ENCODE data around the gene EDA. TPM values are rescaled to one million over a fixed set of nuclear protein-coding genes. Genes with fewer than 3 reads are reported as not detected.

EDA gene
- total RNA-seq, 4 donors from 2014 or later = 2.8 to 11.7 (median 7.1) TPM

DNA sequence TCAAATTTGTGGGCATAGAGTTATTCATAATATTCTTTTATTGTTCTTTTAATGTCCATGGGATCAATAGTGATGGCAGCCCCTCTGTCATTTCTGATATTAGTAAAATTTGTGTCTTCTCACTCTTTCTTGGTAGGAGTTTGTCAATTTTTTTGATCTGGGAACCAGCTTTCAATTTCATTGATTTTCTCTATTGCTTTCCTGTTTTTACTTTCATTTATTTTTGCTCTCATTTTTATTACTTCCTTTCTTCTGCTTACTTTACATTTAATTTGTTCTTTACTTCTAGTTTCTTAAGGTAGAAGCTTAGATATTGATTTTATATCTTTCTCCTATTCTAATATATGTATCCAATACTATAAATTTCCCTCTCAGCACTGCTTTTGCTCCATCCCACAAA, 393.1 kb downstream of the EDA start:
- no peak for TF ChIP-seq EP300 (IDR thresholded peaks at IDR 0.05)
- no peak for TF ChIP-seq POLR2A (IDR thresholded peaks at IDR 0.05)
- TF ChIP-seq, protein P1, sequence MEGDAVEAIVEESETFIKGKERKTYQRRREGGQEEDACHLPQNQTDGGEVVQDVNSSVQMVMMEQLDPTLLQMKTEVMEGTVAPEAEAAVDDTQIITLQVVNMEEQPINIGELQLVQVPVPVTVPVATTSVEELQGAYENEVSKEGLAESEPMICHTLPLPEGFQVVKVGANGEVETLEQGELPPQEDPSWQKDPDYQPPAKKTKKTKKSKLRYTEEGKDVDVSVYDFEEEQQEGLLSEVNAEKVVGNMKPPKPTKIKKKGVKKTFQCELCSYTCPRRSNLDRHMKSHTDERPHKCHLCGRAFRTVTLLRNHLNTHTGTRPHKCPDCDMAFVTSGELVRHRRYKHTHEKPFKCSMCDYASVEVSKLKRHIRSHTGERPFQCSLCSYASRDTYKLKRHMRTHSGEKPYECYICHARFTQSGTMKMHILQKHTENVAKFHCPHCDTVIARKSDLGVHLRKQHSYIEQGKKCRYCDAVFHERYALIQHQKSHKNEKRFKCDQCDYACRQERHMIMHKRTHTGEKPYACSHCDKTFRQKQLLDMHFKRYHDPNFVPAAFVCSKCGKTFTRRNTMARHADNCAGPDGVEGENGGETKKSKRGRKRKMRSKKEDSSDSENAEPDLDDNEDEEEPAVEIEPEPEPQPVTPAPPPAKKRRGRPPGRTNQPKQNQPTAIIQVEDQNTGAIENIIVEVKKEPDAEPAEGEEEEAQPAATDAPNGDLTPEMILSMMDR (IDR thresholded peaks at IDR 0.05) = no peak
- H3K27me3 ChIP-seq = no peaks in the 10 kb centered on the region
- H3K36me3 ChIP-seq = no peaks in the 10 kb centered on the region
- H3K4me3 ChIP-seq = no peak overlapping the region
- ATAC-seq = no peak
- peaks cover 0 to 15% (median 0%) of the 10 kb centered on the region in 3 donors for H3K4me1 ChIP-seq
- no peak overlapping the region for H3K27ac ChIP-seq
- H3K9me3 ChIP-seq = no peaks in the 10 kb centered on the region

DNA sequence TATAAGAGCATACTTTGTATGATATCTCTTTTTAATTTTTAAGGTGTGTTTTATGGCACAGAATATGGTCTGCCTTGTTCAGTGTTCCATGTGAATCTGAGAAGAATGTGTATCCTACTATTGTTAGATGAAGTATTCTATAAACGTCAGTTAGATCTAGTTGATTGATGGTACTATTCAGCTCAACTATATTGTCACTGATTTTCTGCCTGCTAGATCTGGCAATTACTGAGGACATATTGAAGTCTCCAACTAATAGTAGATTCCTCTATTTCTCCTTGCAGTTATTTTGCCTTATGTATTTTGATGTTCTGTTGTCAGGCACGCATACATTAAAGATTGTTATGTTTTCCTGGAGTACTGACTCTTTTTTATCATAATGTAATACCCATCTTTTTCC, 394.1 kb downstream of the EDA start:
- Histone ChIP-seq H3K4me3 (no peak overlapping the region), H3K9me3 (no peaks in the 10 kb centered on the region), H3K27ac (no peak overlapping the region), H3K4me1 (peaks cover 0 to 17% (median 0%) of the 10 kb centered on the region in 3 donors), H3K27me3 (no peaks in the 10 kb centered on the region), H3K36me3 (no peaks in the 10 kb centered on the region)
- WGBS, 2 donors (ENCODE audit: low coverage in 1 of 2) = 60 to 86% methylated on average over 1 to 2 of the region's 2 CpGs
- no peak for TF ChIP-seq POLR2AphosphoS5 (IDR thresholded peaks at IDR 0.05)
- TF ChIP-seq POLR2A (IDR thresholded peaks at IDR 0.05) = no peak
- TF ChIP-seq, protein P1 (IDR thresholded peaks at IDR 0.05) = no peak
- no peak for TF ChIP-seq EP300 (IDR thresholded peaks at IDR 0.05)
- no peak for ATAC-seq

DNA sequence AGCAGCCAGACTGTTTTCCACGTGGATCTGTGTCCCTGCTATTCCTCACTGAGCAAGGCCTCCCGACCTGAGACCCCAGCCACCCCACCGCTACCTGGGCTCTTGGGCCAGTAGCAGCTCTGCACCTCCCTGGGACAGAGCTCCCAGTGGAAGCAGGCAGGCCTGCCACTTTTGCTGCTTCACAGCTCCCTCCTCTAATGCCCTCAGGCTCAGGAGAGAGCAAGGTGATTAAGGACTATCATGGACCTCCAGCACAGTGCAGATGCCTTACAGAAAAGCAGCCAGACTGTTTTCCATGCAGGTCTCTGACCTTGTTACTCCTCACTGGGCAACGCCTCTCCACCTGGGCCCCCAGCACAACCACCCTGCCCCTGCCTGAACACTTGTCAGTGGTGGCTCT, 396.8 kb downstream of the EDA start:
- no peaks in the 10 kb centered on the region for H3K27me3 ChIP-seq
- ATAC-seq = no peak
- H3K27ac ChIP-seq = peak overlapping the region in 1 of 4 donors; percentile 35
- no peaks in the 10 kb centered on the region for H3K36me3 ChIP-seq
- TF ChIP-seq POLR2A (IDR thresholded peaks at IDR 0.05) (no peak), EP300 (IDR thresholded peaks at IDR 0.05) (no peak), POLR2AphosphoS5 (IDR thresholded peaks at IDR 0.05) (no peak)
- TF ChIP-seq, protein P1 (IDR thresholded peaks at IDR 0.05) = no peak
- H3K9me3 ChIP-seq = no peaks in the 10 kb centered on the region
- H3K4me3 ChIP-seq = no peak overlapping the region
- H3K4me1 ChIP-seq = peaks cover 0 to 17% (median 0%) of the 10 kb centered on the region in 3 donors
- WGBS, 2 donors (ENCODE audit: low coverage in 1 of 2) = no CpG with 5 or more reads among the region's 4 CpGs

DNA sequence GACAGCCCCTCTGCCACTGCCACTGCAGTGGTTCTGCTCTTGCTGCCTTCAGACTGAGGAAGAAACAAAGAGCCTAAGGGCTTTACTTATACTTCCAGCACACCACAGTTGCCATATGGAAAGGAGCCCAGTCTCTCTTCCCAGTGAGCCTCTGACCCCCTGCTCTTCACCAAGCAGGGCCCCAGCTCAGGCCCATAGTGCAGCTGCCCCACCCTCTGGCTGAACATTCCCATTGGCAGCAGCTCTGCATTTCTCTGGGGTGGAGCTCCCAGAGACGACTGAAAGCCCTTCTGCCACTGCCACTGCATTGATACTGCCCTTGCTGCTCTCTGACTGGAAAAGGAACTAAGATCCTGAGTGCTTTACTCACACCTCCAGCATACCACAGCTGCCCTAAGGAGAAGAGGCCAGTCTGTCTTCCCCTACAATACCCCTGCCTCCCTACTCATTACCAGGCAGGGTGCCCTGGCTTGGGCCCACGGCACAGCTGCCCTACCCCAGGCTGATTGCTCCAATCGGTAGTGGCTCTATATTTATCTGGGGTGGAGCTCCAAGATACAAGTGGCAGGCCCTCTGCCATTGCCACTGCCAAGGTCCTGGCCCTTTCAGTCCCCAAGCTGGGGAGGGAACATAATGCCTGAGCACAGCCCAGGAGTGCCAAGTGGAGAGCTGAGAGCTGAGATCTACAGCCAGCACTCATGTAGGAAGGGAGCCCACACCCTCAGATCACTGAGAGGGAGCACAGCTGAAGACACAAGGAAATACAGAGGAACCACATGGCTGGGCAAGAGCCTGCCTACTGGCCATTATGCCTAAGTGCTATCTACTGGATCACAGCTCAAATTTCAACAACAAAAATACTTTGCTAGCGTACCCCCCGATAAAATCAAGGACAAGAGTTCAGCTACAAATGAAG, 397.8 kb downstream of the EDA start:
- 100% methylated on average over 1 of the region's 5 CpGs; no CpG with 5 or more reads in 1 of the 2 donors for WGBS, 2 donors (ENCODE audit: low coverage in 1 of 2)
- ATAC-seq = peak; percentile 67
- no peak for TF ChIP-seq POLR2AphosphoS5 (IDR thresholded peaks at IDR 0.05)
- TF ChIP-seq, protein P1 (IDR thresholded peaks at IDR 0.05) = no peak
- TF ChIP-seq EP300 (IDR thresholded peaks at IDR 0.05) = no peak
- no peak for TF ChIP-seq POLR2A (IDR thresholded peaks at IDR 0.05)

DNA sequence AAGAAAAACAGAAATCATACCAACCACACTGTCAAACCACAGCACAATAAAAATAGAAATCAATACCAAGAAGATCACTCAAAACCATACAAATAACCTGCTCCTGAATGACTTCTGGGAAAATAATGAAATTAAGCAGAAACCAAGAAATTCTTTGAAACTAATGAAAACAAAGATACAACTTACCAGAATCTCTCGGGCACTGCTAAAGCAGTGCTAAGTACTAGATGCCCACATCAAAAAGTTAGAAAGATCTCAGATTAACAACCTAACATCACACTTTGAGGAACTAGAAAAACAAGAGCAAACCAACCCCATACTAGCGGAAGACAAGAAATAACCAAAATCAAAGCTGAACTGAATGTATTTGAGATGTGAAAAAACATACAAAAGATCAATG, 400.6 kb downstream of the EDA start:
- no peaks in the 10 kb centered on the region for H3K36me3 ChIP-seq
- WGBS, 2 donors (ENCODE audit: low coverage in 1 of 2) = 83 to 100% methylated on average over 1 to 2 of the region's 2 CpGs
- no peak for ATAC-seq
- no peak overlapping the region for H3K27ac ChIP-seq
- peaks cover 0 to 17% (median 0%) of the 10 kb centered on the region in 3 donors for H3K4me1 ChIP-seq
- H3K9me3 ChIP-seq = no peaks in the 10 kb centered on the region
- no peaks in the 10 kb centered on the region for H3K27me3 ChIP-seq
- H3K4me3 ChIP-seq = no peak overlapping the region
- TF ChIP-seq, protein P1 (IDR thresholded peaks at IDR 0.05) = no peak
- TF ChIP-seq EP300 (IDR thresholded peaks at IDR 0.05) = no peak
- TF ChIP-seq POLR2A (IDR thresholded peaks at IDR 0.05) = no peak
- TF ChIP-seq POLR2AphosphoS5 (IDR thresholded peaks at IDR 0.05) = no peak

More for the DNA sequence above, 397.8 kb downstream of the EDA start:
- Histone ChIP-seq H3K4me1 (peaks cover 0 to 17% (median 0%) of the 10 kb centered on the region in 3 donors), H3K4me3 (no peak overlapping the region), H3K36me3 (no peaks in the 10 kb centered on the region), H3K27me3 (no peaks in the 10 kb centered on the region), H3K9me3 (no peaks in the 10 kb centered on the region), H3K27ac (peak overlapping the region in 2 of 4 donors; percentile 17 to 35)
